Hepatic stellate cell (primary cell): ENCODE results near the gene CCDC154.
"Not testable (repeated sequence)": the region's sequence is repeated elsewhere in the genome, so short reads cannot be mapped to it uniquely, and the experiment has no call there.

Experiments
- DNase-seq: peaks from one replicate; pipeline ENCODE4 v3.0.0; 2011; ENCODE audit warnings: low spot score

The CCDC154 gene

GRCh38 chr16:1455190-1456171 is 11.1 kb upstream of the CCDC154 start:
- DNase-seq, result no peak

GRCh38 chr16:1454561-1454960 is 10.2 kb upstream of the CCDC154 start:
- no peak for DNase-seq

- DNase-seq, result no peak
Measured at GRCh38 chr16:1453316-1453715, 9.0 kb upstream of the CCDC154 start.

- no peak for DNase-seq
Measured at GRCh38 chr16:1452530-1452929, 8.2 kb upstream of the CCDC154 start.

- DNase-seq, result no peak
Measured at GRCh38 chr16:1451702-1452392, 7.5 kb upstream of the CCDC154 start.

GRCh38 chr16:1450841-1451240 is 6.5 kb upstream of the CCDC154 start:
- DNase-seq, result no peak

- DNase-seq, result no peak
Measured at GRCh38 chr16:1450218-1450617, 5.9 kb upstream of the CCDC154 start.

- no peak for DNase-seq
Measured at GRCh38 chr16:1449201-1449788, 4.9 kb upstream of the CCDC154 start.

GRCh38 chr16:1448536-1449116 is 4.3 kb upstream of the CCDC154 start:
- DNase-seq, result no peak

GRCh38 chr16:1447965-1448364 is 3.6 kb upstream of the CCDC154 start:
- no peak for DNase-seq

GRCh38 chr16:1446296-1447080 is 2.1 kb upstream of the CCDC154 start:
- no peak for DNase-seq

- no peak for DNase-seq
Measured at GRCh38 chr16:1445518-1446203, 1.3 kb upstream of the CCDC154 start.

GRCh38 chr16:1444730-1445517 is 568 bp upstream of the CCDC154 start:
- no peak for DNase-seq

- DNase-seq, result no peak
Measured at GRCh38 chr16:1443403-1443973, 868 bp downstream of the CCDC154 start.

- DNase-seq, result no peak
Measured at GRCh38 chr16:1442697-1443096, 1.7 kb downstream of the CCDC154 start.

- DNase-seq, result no peak
Measured at GRCh38 chr16:1441391-1441829, 2.9 kb downstream of the CCDC154 start.

- DNase-seq, result not testable (repeated sequence)
Measured at GRCh38 chr16:1439699-1440074, 4.7 kb downstream of the CCDC154 start.

GRCh38 chr16:1439058-1439698 is 5.2 kb downstream of the CCDC154 start:
- DNase-seq, result no peak
